ENCODE results near the gene NUMA1.

GRCh38 chr11:72038491-72038890 is 41.9 kb downstream of the NUMA1 start:
- TF ChIP-seq CTCF (conservative IDR thresholded peaks at IDR 0.05; ENCODE audit: low read length) (no peak), EZH2phosphoT487 (IDR thresholded peaks at IDR 0.05; ENCODE audit: borderline replicate concordance) (no peak)

All from Loucy (cell line).